ENCODE data around the gene GPR35. TPM values are rescaled to one million over a fixed set of nuclear protein-coding genes. Genes with fewer than 3 reads are reported as not detected.

Gene GPR35
- total RNA-seq, 1 donor from 2014 or later: 0.77 TPM

DNA sequence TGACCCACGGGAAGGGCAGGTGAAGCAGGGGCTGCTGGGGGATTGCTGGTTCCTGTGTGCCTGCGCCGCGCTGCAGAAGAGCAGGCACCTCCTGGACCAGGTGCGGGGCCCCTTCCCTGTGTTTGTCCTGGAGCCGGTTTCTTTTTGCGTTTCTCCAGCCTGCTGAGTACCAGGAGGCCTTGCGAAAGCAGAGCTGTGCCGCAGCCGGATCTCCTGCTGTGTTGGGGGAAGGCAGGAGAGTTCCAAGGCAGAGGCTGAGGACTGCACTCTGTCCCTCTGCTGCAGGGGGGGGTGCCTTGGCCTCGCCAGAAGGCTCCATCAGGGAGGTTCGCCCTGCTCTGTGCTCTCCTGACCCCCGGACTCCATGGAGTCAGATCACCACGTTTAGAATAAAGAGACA, 35.9 kb upstream of the GPR35 start:
- peaks cover 12% of the 10 kb centered on the region for H3K27me3 Mint-ChIP-seq (ENCODE audit: unreplicated experiment)
- peaks cover 24% of the 10 kb centered on the region for H3K4me1 Mint-ChIP-seq (ENCODE audit: unreplicated experiment)
- TF ChIP-seq, protein P1, sequence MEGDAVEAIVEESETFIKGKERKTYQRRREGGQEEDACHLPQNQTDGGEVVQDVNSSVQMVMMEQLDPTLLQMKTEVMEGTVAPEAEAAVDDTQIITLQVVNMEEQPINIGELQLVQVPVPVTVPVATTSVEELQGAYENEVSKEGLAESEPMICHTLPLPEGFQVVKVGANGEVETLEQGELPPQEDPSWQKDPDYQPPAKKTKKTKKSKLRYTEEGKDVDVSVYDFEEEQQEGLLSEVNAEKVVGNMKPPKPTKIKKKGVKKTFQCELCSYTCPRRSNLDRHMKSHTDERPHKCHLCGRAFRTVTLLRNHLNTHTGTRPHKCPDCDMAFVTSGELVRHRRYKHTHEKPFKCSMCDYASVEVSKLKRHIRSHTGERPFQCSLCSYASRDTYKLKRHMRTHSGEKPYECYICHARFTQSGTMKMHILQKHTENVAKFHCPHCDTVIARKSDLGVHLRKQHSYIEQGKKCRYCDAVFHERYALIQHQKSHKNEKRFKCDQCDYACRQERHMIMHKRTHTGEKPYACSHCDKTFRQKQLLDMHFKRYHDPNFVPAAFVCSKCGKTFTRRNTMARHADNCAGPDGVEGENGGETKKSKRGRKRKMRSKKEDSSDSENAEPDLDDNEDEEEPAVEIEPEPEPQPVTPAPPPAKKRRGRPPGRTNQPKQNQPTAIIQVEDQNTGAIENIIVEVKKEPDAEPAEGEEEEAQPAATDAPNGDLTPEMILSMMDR (IDR thresholded peaks at IDR 0.05; ENCODE audit: unreplicated experiment): no peak
- H3K27ac Mint-ChIP-seq (ENCODE audit: unreplicated experiment): no peak overlapping the region
- peaks cover 31% of the 10 kb centered on the region for H3K36me3 Mint-ChIP-seq (ENCODE audit: low read depth, unreplicated experiment)
- DNase-seq (ENCODE audit: low spot score): no peak
- H3K9me3 Mint-ChIP-seq (ENCODE audit: unreplicated experiment): no peaks in the 10 kb centered on the region
- peak overlapping the region; percentile 56 for H3K4me3 Mint-ChIP-seq (ENCODE audit: unreplicated experiment)

DNA sequence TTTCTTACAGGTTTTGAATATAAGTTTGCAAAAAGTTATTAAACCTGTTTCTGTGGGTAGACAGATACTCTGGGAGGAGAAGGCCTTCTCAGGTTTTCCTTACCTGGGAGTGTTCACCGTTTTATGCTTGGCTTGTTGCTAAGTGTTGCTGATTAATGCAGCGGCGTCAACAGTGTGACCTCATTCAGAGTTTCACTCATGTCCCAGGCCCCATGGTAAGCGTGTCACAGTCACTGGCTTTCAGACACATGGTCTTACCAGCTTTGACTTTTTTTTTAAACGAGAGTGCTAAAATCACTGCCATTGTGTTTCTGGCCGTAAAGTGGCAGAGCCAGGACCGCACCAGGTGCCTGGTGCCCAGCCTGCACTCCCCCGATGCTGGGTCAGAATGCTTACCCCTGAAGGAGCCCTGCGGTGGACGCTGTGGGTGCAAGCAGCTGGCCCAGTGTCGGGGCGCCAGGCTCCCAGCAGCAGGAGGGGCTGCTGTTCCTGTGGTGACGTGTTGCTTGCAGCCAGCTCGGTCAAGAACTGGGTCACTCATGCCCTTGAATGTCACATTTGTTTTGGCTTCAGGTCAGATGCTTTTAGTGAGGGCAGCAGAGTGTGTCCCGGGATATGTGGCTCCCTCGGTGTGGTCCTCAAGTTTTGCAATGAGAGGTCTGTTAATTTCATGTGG, 35.3 kb upstream of the GPR35 start:
- peaks cover 31% of the 10 kb centered on the region for H3K36me3 Mint-ChIP-seq (ENCODE audit: low read depth, unreplicated experiment)
- peaks cover 18% of the 10 kb centered on the region for H3K4me1 Mint-ChIP-seq (ENCODE audit: unreplicated experiment)
- H3K27ac Mint-ChIP-seq (ENCODE audit: unreplicated experiment): no peak overlapping the region
- H3K9me3 Mint-ChIP-seq (ENCODE audit: unreplicated experiment): no peaks in the 10 kb centered on the region
- H3K27me3 Mint-ChIP-seq (ENCODE audit: unreplicated experiment): peaks cover 10% of the 10 kb centered on the region
- TF ChIP-seq, protein P1 (IDR thresholded peaks at IDR 0.05; ENCODE audit: unreplicated experiment): no peak
- no peak overlapping the region for H3K4me3 Mint-ChIP-seq (ENCODE audit: unreplicated experiment)
- DNase-seq (ENCODE audit: low spot score): no peak

DNA sequence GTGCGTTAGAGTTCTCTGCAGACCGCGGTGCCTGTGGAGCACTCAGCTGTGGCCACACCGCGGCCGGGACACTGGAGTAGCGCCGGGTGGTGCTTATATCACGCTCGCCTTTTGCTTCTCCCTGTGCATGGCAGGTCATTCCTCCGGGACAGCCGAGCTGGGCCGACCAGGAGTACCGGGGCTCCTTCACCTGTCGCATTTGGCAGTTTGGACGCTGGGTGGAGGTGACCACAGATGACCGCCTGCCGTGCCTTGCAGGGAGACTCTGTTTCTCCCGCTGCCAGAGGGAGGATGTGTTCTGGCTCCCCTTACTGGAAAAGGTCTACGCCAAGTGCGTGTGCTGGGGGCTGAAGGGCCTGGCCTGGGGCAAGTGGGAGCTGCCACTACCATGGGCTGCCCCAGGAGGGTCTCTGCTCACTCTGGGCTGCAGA, 34.6 kb upstream of the GPR35 start:
- no peak overlapping the region for H3K4me3 Mint-ChIP-seq (ENCODE audit: unreplicated experiment)
- H3K4me1 Mint-ChIP-seq (ENCODE audit: unreplicated experiment): peaks cover 13% of the 10 kb centered on the region
- H3K27me3 Mint-ChIP-seq (ENCODE audit: unreplicated experiment): peaks cover 9% of the 10 kb centered on the region
- H3K36me3 Mint-ChIP-seq (ENCODE audit: low read depth, unreplicated experiment): peaks cover 28% of the 10 kb centered on the region
- no peaks in the 10 kb centered on the region for H3K9me3 Mint-ChIP-seq (ENCODE audit: unreplicated experiment)
- TF ChIP-seq, protein P1 (IDR thresholded peaks at IDR 0.05; ENCODE audit: unreplicated experiment): no peak
- no peak overlapping the region for H3K27ac Mint-ChIP-seq (ENCODE audit: unreplicated experiment)
- no peak for DNase-seq (ENCODE audit: low spot score)

DNA sequence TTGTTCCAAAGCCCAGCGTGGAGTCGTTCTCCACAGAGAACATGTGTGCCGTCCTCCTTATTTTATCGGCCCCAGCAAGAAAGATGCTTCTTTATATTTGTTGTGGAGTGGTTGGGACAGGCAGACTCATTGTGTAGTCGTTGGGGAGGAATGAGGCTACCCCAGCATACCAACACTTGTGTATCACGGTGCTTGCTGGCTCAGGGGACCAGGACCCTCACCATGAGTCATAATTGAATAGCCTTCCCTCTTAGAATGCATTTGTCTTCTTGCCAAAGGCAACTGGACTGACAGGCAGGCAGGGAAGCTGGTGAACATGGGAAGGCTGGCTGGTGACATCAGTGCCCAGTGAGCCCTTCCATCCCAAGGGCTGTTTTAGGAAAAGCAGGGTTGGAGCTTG, 34.1 kb upstream of the GPR35 start:
- TF ChIP-seq, protein P1 (IDR thresholded peaks at IDR 0.05; ENCODE audit: unreplicated experiment): no peak
- H3K9me3 Mint-ChIP-seq (ENCODE audit: unreplicated experiment): no peaks in the 10 kb centered on the region
- no peak overlapping the region for H3K4me3 Mint-ChIP-seq (ENCODE audit: unreplicated experiment)
- peaks cover 7% of the 10 kb centered on the region for H3K27me3 Mint-ChIP-seq (ENCODE audit: unreplicated experiment)
- peaks cover 26% of the 10 kb centered on the region for H3K36me3 Mint-ChIP-seq (ENCODE audit: low read depth, unreplicated experiment)
- H3K27ac Mint-ChIP-seq (ENCODE audit: unreplicated experiment): no peak overlapping the region
- peaks cover 11% of the 10 kb centered on the region for H3K4me1 Mint-ChIP-seq (ENCODE audit: unreplicated experiment)
- DNase-seq (ENCODE audit: low spot score): no peak

DNA sequence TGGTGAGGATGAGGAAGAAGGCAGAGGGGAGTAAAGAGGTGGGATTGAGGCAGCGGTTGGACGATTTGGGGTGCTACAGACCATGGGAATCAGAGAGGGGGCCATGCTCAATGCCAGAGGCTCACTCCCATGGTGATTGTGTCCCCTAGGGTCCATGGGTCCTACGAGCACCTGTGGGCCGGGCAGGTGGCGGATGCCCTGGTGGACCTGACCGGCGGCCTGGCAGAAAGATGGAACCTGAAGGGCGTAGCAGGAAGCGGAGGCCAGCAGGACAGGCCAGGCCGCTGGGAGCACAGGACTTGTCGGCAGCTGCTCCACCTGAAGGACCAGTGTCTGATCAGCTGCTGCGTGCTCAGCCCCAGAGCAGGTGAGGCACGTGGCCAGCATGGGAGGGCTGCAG, 33.5 kb upstream of the GPR35 start:
- Mint-ChIP-seq H3K9me3 (ENCODE audit: unreplicated experiment) (no peaks in the 10 kb centered on the region), H3K4me3 (ENCODE audit: unreplicated experiment) (no peak overlapping the region), H3K4me1 (ENCODE audit: unreplicated experiment) (peaks cover 11% of the 10 kb centered on the region), H3K36me3 (ENCODE audit: low read depth, unreplicated experiment) (peaks cover 26% of the 10 kb centered on the region), H3K27me3 (ENCODE audit: unreplicated experiment) (peaks cover 7% of the 10 kb centered on the region), H3K27ac (ENCODE audit: unreplicated experiment) (no peak overlapping the region)
- no peak for DNase-seq (ENCODE audit: low spot score)
- TF ChIP-seq, protein P1 (IDR thresholded peaks at IDR 0.05; ENCODE audit: unreplicated experiment): no peak
